Activated naive CD4-positive, alpha-beta T cell treated with anti-CD3 and anti-CD28 coated beads, Interleukin-2, amount 10 ng/mL, durations not matched to agents 7 days and 5 days (primary cell): ENCODE measurements around the gene PTH2.

Source experiments
- CTCF ChIA-PET: fragments of 350-600 bp; sonication (Branson Sonifier 250); formaldehyde crosslinking; loops from one replicate; lab custom pipeline; 2021; ENCODE audit warnings: antibody characterized with exemption; lab: Charles Lee
- DNase-seq: peaks from one replicate; pipeline ENCODE4 v3.0.0-alpha.2; 2020
- H3K27ac Mint-ChIP-seq: one replicate; pipeline ENCODE4 v1.8.0; 2021; ENCODE audit warnings: mild to moderate bottlenecking, moderate library complexity, mixed read lengths
- H3K27me3 Mint-ChIP-seq: one replicate; pipeline ENCODE4 v1.8.0; 2021; ENCODE audit warnings: mild to moderate bottlenecking, mixed read lengths
- H3K36me3 Mint-ChIP-seq: one replicate; pipeline ENCODE4 v1.8.0; 2021; ENCODE audit warnings: mixed read lengths
- H3K4me1 Mint-ChIP-seq: one replicate; pipeline ENCODE4 v1.8.0; 2021; ENCODE audit warnings: mixed read lengths
- H3K4me3 Mint-ChIP-seq: one replicate; pipeline ENCODE4 v1.8.0; 2021; ENCODE audit warnings: mild to moderate bottlenecking, moderate library complexity, mixed read lengths
- H3K9me3 Mint-ChIP-seq: one replicate; pipeline ENCODE4 v1.8.0; 2021; ENCODE audit warnings: mixed read lengths

PTH2 gene

DNA sequence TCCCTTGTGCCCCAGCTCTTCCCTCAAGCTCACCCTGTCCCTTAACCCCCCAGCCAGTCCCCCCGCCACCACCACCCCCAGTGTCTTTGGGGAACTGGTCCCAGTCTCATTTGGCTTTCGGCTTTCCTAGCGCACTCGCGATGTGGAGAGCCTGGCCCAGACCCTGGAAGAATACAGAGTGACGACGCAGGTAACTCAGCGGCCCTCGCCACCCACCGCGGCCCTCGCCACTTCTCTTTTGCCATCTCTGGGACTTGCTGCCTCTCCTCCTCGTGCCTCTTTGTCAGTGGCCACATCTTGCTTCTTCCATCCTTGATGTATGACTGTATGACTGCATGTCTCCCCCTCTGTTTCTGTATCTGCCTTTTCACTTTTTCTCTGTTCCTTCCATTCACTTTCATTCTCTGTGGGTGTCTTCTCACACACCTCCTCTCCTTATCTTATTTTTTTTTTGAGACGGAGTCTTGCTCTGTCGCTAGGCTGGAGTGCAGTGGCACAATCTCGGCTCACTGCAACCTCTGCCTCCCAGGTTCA lies 15.7 kb downstream of the PTH2 start:
- H3K9me3 Mint-ChIP-seq: no peaks in the 10 kb centered on the region

DNA sequence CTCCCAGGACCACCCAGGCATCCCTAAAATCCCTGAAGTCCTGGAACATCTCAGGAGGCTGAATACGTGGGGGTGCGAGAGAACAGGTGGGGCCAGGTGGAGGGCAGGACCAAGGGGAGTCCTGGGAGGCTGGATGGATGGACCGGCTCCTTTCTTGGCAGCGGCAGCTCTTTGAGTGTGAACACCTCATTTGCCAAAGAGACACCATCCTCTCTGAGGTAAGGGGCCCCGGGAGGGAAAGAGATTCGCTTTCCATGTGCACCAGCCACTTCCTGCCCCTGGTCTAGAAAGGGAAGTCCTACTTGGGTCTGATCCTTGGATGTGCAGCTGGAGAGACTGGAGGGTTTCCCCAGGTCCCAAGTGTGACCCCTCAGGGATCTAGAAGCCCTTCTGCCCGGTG lies 16.2 kb downstream of the PTH2 start:
- Mint-ChIP-seq H3K4me1 (peaks cover 74% of the 10 kb centered on the region), H3K27ac (no peak overlapping the region), H3K4me3 (no peak overlapping the region), H3K36me3 (no peaks in the 10 kb centered on the region), H3K27me3 (peaks cover 20% of the 10 kb centered on the region), H3K9me3 (no peaks in the 10 kb centered on the region)
- CTCF ChIA-PET: interaction anchor here (0.6 to 1.7 kb wide), 5 partner anchors 13 to 66 kb away, joined by 3 to 6 read pairs (median 4); partner anchors contain the start of genes FLT3LG and PTH2
- no peak for DNase-seq

More for the DNA sequence above, 15.7 kb downstream of the PTH2 start:
- no peak overlapping the region for H3K27ac Mint-ChIP-seq
- peaks cover 25% of the 10 kb centered on the region for H3K27me3 Mint-ChIP-seq
- no peaks in the 10 kb centered on the region for H3K36me3 Mint-ChIP-seq
- no peak for DNase-seq
- CTCF ChIA-PET: interaction anchor here (1.7 kb wide), 1 partner anchor 16 kb away, joined by 3 read pairs; no protein-coding TSS in a partner anchor
- H3K4me3 Mint-ChIP-seq: no peak overlapping the region
- peaks cover 79% of the 10 kb centered on the region for H3K4me1 Mint-ChIP-seq

DNA sequence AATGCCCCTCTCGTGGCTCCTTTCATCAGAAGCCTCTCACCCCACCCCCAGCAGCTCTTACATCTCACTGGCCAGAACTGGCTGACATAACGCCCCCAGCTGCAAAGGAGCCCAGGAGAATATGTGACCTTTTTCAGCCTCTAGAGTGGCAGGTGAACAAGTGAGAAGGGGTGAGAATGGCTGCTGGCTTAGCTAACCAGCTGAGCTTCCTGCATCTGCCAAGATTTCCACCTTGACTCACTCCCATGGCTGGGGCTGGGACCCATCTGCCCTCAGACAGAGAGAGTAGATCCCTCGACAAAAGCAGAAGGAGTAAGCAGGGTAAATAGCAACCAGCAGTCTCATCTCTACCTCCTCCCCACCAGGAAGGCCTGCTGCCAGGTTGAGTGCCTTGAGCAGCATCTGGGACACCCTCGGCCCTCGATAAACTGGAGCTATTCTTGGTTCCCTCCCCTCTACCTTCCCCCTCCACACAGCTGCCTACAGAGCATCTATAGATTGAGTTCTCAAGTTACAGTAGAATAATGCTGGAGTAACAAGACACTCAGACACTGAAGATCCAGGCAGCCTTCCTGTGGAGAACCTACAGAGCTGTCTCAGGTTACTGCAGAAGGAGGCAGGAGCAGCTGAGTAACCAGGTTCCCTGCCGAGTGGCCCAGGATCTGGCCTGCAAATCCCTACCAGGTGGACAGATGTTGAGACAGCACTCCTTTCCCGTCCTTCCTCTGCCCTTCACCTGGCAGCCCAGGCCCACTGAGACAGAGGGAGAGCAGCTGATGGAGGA lies 19.6 kb downstream of the PTH2 start:
- H3K36me3 Mint-ChIP-seq: no peaks in the 10 kb centered on the region
- peaks cover 53% of the 10 kb centered on the region for H3K4me1 Mint-ChIP-seq
- peaks cover 38% of the 10 kb centered on the region for H3K27me3 Mint-ChIP-seq
- no peak for DNase-seq
- H3K4me3 Mint-ChIP-seq: no peak overlapping the region
- no peak overlapping the region for H3K27ac Mint-ChIP-seq
- H3K9me3 Mint-ChIP-seq: no peaks in the 10 kb centered on the region
- CTCF ChIA-PET: interaction anchor here (0.6 to 1.4 kb wide), 6 partner anchors 8 to 205 kb away, joined by 3 to 8 read pairs (median 3); no protein-coding TSS in a partner anchor

DNA sequence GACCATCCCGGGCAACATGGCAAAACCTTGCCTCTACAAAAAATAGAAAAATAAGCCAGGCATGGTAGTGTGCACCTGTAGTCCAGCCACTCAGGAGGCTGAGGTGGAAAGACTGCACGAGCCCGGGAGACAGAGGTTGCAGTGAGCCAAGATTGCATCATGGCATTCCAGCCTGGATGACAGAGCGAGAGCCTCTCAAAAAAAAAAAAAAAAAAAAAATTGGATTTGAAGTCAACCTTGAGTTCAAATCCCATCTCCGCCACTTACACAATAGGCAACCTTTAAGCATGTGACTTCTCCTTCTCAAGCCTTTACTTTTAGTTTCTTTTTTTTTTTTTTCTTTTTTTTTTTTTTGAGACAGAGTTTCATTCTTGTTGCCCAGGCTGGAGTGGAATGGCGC lies 23.2 kb downstream of the PTH2 start:
- H3K27me3 Mint-ChIP-seq: peaks cover 69% of the 10 kb centered on the region
- H3K27ac Mint-ChIP-seq: no peak overlapping the region
- no peak overlapping the region for H3K4me3 Mint-ChIP-seq
- H3K4me1 Mint-ChIP-seq: peaks cover 41% of the 10 kb centered on the region
- no peaks in the 10 kb centered on the region for H3K9me3 Mint-ChIP-seq
- no peaks in the 10 kb centered on the region for H3K36me3 Mint-ChIP-seq
- no peak for DNase-seq
- CTCF ChIA-PET: no interaction called here

DNA sequence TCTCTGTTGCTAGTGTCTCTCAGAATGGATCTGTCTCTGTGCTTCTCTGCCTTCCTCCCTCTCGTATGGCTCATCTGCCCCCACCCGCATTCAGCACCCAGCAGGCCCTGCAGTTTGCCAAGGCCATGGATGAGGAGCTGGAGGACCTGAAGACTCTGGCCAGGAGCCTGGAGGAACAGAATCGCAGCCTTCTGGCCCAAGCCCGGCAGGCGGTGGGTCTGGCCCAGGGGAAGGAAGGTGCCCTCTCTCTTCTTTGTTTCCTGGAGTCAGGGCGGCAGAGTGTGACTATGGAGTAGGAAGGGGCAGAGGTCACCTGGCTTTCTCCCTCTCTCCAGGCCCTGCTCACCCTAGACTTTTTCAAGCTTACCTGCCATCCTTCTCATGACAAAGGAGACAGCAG lies 24.3 kb downstream of the PTH2 start:
- Mint-ChIP-seq H3K4me3 (no peak overlapping the region), H3K36me3 (no peaks in the 10 kb centered on the region), H3K9me3 (no peaks in the 10 kb centered on the region), H3K27me3 (peaks cover 75% of the 10 kb centered on the region), H3K27ac (no peak overlapping the region), H3K4me1 (peaks cover 37% of the 10 kb centered on the region)
- no peak for DNase-seq
- CTCF ChIA-PET: no interaction called here

DNA sequence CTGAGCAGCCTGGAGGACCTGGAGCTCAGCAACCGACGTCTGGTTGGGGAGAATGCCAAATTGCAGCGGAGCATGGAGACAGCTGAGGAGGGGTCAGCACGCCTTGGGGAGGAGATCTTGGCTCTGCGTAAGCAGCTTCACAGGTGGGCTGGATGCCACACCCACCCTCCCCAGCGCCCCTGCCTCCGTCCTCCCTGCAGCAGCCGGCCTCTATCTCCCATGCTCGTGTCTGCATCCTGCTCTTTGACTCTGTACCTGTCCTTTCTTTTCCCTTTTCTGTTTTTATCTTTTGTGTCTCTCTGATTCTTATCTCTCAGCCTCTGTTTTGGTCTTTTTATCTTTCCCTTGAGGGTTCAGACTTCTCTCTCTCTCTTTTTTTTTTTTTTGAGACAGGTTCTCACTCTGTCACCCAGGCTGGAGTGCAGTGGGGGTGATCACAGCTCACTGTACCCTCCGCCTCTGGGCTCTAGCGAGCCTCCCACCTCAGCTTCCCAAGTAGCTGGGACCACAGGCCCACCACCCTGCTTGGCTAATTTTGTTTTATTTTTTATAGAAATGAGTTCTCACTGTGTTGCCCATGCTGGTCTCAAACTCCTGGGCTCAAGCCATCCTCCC lies 25.1 kb downstream of the PTH2 start:
- Mint-ChIP-seq H3K27ac (peak overlapping the region; percentile 58), H3K36me3 (no peaks in the 10 kb centered on the region), H3K4me3 (no peak overlapping the region), H3K4me1 (peaks cover 30% of the 10 kb centered on the region), H3K9me3 (no peaks in the 10 kb centered on the region), H3K27me3 (peaks cover 76% of the 10 kb centered on the region)
- CTCF ChIA-PET: interaction anchor here (1.4 kb wide), 1 partner anchor 8 kb away, joined by 3 read pairs; no protein-coding TSS in a partner anchor
- DNase-seq: no peak

DNA sequence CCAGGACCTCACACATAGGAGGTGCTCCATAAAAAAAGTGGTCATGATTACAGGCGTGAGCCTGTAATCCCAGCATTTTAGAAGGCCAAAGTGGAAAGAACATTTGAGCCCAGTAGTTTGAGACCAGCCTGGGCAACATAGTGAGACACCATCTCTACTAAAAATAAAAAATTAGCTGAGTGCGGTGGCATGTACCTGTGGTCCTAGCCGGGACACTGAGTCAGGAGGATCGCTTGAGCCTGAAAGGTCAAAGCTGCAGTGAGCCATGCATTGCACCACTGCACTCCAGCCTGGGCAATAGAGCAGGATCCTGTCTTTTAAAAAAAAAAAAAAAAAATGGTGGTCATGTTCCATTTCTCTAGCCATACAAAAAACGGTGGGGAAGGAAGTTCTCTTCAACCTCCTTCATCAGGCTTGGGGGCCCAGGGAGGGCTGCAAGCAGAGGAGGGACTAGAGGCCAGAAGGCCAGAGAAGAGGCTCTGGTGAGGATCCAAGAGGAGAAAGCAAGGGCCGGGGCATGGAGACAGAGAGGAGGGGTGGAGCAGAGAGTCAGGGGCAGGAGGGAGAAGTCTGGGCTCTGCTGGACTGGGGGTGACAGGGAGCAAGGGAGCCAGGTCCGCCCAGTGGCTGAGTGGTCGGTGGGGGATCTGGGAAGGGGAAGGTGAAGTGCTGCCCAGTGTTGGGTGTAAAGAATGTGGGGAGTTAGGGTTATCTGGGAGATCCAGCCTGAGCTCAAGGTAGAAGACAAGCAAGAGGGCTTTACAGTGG lies 26.3 kb downstream of the PTH2 start:
- Mint-ChIP-seq H3K9me3 (no peaks in the 10 kb centered on the region), H3K36me3 (no peaks in the 10 kb centered on the region), H3K27me3 (peaks cover 83% of the 10 kb centered on the region), H3K4me1 (peaks cover 33% of the 10 kb centered on the region), H3K4me3 (no peak overlapping the region), H3K27ac (no peak overlapping the region)
- CTCF ChIA-PET: interaction anchor here (1.4 kb wide), 2 partner anchors 9 to 74 kb away, joined by 3 to 4 read pairs; no protein-coding TSS in a partner anchor
- no peak for DNase-seq

DNA sequence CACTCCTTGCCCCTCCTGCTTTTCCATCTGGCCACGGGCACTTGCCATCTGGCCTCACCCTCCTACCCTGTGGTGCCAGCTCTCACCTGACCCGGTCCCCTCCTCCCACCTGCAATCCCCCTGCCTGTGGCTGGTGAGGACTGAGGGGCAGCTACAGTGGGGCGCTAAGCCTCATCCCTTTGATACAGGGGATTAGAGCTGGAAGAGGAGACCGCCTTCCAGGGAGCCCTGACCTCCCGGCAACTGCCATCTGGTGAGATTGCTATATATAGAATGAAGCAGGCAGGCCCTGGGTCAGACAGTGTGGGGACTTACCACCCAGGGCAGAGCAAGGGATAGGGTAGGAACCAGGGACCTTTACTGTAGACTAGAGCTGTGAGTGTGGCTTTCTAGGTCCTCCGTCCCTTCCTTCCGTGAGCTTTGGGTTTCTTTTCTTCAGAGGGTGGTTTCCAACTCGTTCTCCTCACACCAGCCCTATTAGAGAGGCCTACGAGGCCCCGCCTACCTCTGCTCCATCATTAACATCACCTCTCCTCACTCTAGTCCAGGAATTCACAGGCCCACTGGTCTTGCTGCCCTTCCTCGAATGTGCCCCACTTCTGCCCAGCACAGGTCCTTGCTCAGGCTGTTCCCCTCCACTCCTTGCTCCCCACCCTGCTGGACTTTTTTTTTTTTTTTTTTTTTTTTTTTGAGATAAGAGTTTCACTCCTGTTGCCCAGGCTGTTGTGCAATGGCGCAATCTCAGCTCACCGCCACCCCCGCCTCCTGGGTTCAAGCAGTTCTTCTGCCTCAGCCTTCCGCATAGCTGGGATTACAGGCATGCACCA lies 27.4 kb downstream of the PTH2 start:
- CTCF ChIA-PET: interaction anchor here (0.9 to 1.4 kb wide), 3 partner anchors 8 to 75 kb away, joined by 3 to 4 read pairs (median 3); no protein-coding TSS in a partner anchor
- no peak for DNase-seq
- Mint-ChIP-seq H3K9me3 (no peaks in the 10 kb centered on the region), H3K36me3 (no peaks in the 10 kb centered on the region), H3K4me3 (no peak overlapping the region), H3K27ac (no peak overlapping the region), H3K4me1 (peaks cover 40% of the 10 kb centered on the region), H3K27me3 (peaks cover 76% of the 10 kb centered on the region)

DNA sequence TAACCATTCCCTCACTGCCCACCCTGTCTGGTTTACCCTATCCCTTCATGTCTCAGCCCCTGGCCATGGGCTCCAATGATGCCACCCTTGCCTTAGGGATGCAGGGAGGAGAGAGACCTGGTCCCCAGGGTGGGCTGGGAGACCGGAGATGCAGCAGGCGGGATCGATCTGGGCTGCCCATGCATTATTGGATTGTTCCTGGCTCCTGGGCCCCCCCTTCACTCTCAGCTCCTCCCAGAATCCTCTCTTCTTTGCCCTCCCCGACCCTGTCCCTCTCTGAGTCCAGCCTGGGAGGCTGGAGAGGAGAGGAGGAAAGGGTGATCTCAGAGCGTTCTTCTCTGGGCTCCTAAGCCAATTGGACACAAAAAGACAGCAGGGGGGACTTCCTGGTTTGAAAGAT lies 29.4 kb downstream of the PTH2 start:
- peaks cover 84% of the 10 kb centered on the region for H3K27me3 Mint-ChIP-seq
- no peak overlapping the region for H3K27ac Mint-ChIP-seq
- CTCF ChIA-PET: interaction anchor here (1.1 to 2.1 kb wide), 4 partner anchors 15 to 77 kb away, joined by 4 to 8 read pairs (median 4); no protein-coding TSS in a partner anchor
- H3K4me3 Mint-ChIP-seq: no peak overlapping the region
- no peaks in the 10 kb centered on the region for H3K9me3 Mint-ChIP-seq
- no peaks in the 10 kb centered on the region for H3K36me3 Mint-ChIP-seq
- peaks cover 35% of the 10 kb centered on the region for H3K4me1 Mint-ChIP-seq
- DNase-seq: no peak

DNA sequence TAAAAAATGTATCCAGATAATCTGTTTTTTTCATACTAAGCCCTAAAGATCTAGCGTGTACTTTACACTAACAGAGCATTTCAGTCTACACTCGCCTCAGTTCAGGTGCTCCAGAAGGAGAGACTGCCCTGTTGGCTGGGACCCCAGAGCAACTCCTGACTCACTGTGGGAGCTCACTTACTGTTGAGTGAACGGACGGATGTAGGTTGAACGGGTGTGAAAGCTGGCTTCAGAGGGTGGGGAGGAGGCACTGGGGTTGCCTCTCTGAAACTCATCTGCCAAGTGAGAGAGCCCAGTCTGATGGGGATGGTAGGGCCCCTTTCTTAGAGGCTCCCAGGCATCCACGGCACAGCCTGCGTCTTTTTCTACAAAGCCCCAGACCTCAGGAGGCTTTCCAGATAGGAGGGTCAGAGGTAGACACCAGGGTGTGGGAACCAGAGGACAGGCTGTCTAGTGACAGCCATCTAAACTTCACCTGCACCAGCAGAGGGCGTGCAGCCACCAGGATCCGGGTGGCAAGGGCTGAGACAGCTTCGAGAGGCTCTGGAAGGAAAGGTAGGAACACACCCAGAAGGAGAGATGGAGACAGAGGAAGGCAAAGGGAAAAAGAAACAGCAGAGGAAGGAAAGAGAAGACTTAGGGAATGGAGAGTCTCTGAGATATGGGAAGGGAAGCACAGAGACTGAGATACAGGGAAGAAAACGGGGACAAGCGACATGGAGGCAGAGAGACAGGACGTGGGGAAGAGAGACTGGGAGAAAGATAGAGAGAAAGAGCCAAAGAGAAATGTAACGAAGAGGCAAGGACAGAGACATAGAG lies 31.5 kb downstream of the PTH2 start:
- Mint-ChIP-seq H3K27me3 (peaks cover 74% of the 10 kb centered on the region), H3K4me1 (peaks cover 32% of the 10 kb centered on the region), H3K27ac (peak overlapping the region; percentile 34), H3K4me3 (no peak overlapping the region), H3K9me3 (no peaks in the 10 kb centered on the region), H3K36me3 (peaks cover 1% of the 10 kb centered on the region)
- DNase-seq: peak; percentile 87
- CTCF ChIA-PET: interaction anchor here (0.7 to 3.4 kb wide), 24 partner anchors 11 to 126 kb away, joined by 3 to 30 read pairs (median 5); partner anchors contain the start of genes GFY and SLC17A7

DNA sequence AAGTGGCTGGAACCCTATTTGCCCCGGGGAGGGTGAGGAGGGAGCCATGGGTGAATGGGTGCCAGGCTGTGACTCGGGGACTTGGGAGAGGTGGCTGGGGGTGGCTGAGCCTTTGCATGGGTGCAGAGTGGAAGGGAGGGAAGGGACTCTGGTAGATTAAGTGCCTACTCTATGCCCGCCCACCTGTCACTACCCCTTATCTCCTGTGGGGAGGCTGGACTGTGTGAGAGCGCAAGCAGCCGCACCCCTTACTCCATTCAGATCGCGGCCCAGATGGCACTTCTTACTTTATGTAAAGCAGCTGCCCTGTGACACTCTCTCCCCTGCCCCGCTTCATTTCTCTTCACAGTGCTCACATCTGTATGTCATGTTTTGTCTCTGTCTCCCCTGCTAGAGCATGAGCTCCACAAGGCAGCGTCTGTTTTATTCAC lies 32.3 kb downstream of the PTH2 start:
- DNase-seq: no peak
- H3K27ac Mint-ChIP-seq: no peak overlapping the region
- CTCF ChIA-PET: interaction anchor here (0.7 to 3.4 kb wide), 21 partner anchors 10 to 126 kb away, joined by 3 to 30 read pairs (median 6); partner anchors contain the start of genes GFY and SLC17A7
- no peaks in the 10 kb centered on the region for H3K9me3 Mint-ChIP-seq
- no peak overlapping the region for H3K4me3 Mint-ChIP-seq
- peaks cover 66% of the 10 kb centered on the region for H3K27me3 Mint-ChIP-seq
- peaks cover 32% of the 10 kb centered on the region for H3K4me1 Mint-ChIP-seq
- peaks cover 1% of the 10 kb centered on the region for H3K36me3 Mint-ChIP-seq
